Ovary (tissue), 9 donors: ENCODE data around the gene DXO. TPM values are rescaled to one million over a fixed set of nuclear protein-coding genes. Genes with fewer than 3 reads are reported as not detected.

ENCODE experiments used
- DNase-seq, 5 donors: peaks; one replicate each; pipeline ENCODE4 v3.0.0-alpha.2; 2019 to 2020
- H3K27ac ChIP-seq, 2 donors: fragments of 200-600 bp; one replicate each; pipeline versions ENCODE4 v1.5.1 to v1.8.0; 2019 to 2022
- H3K27me3 ChIP-seq: fragments of 200-600 bp; one replicate; pipeline ENCODE4 v1.8.0; 2022
- H3K36me3 ChIP-seq: fragments of 200-600 bp; sonication (generic); one replicate; pipeline ENCODE4 v1.5.1; 2019
- H3K4me1 ChIP-seq: one replicate; pipeline ENCODE4 v1.8.1; 2013; ENCODE audit warnings: mild to moderate bottlenecking, moderate library complexity; ENCODE audit not compliant: insufficient read depth
- H3K4me3 ChIP-seq: fragments of 200-600 bp; sonication (generic); one replicate; pipeline ENCODE4 v1.5.1; 2017
- H3K9me3 ChIP-seq, 2 donors: fragments of 200-600 bp in 1 of 2; sonication (generic) in 1 of 2; one replicate each; pipeline versions ENCODE4 v1.5.1 to v1.8.1; 2013 to 2019; ENCODE audit warnings: mild to moderate bottlenecking in 1 of 2, moderate library complexity in 1 of 2
- CTCF ChIP-seq, 3 donors: fragments of 450-650 bp in 2 of 3; fragments of 200-600 bp in 1 of 3; IDR thresholded peaks; one replicate each; pipeline versions ENCODE4 v1.5.1 to v1.8.0; 2016 to 2022; ENCODE audit warnings: antibody characterized with exemption in 3 of 3, mild to moderate bottlenecking in 1 of 3
- EP300 ChIP-seq: sonication (generic); formaldehyde crosslinking; IDR thresholded peaks from one replicate; pipeline ENCODE4 v1.6.1; 2017; ENCODE audit warnings: antibody characterized with exemption
- POLR2A ChIP-seq: fragments of 450-650 bp; IDR thresholded peaks from one replicate; pipeline ENCODE4 v1.6.1; 2017; ENCODE audit warnings: antibody characterized with exemption, mild to moderate bottlenecking, moderate library complexity
- WGBS, 3 donors: extraction: QIAGEN DNeasy Blood & Tissue Kit in 1 of 3; methylation state at CpG; one replicate each; pipeline versions ENCODE4 v1.1.5 to v1.1.7; 2013 to 2017; 5-methylcytosine and 5-hydroxymethylcytosine counted together
- intact Hi-C, 4 donors: fragments of 100-400 bp; cut with DNase I; formaldehyde crosslinking; loops; one replicate each; pipeline versions ENCODE4 v1.11.0 to v1.15.1; 2022 to 2023
- polyA plus RNA-seq, 2 donors: library from polyadenylated mRNA; stranded (reverse); fragments of 200-250 nt in 1 of 2; fragments of 350-450 nt in 1 of 2; fragmentation: Illumina TruSeq in 1 of 2; extraction: RNeasy Lipid Tissue Mini Kit (QIAGEN cat#74804) in 1 of 2; gene quantifications; one replicate each; pipeline ENCODE4 v1.2.3, GENCODE V29; 2013 to 2014
- total RNA-seq, 7 donors: library from RNA; depleted of rRNA in 2 of 7; stranded (reverse); fragments of >200 nt in 2 of 7; fragmentation: NEBNext Ultra II Directional in 3 of 7; extraction: Animal tissue kit (Norgen Biotek cat#: 25700) in 3 of 7; gene quantifications; one replicate each; pipeline versions ENCODE4 v1.1.0 to v1.2.4, GENCODE V29; 2016 to 2023
- donor health status: DM: no; HTN: no; CAD: no; lungs with moderate emphysema.
- donor health status: DM: no; HTN: no; CAD: no.
- donor health status: Bipolar disorder and iron deficiency.
- donor health status: DM: yes; HTN: yes; CAD: no.
- donor health status: DM: no; HTN: no; CAD: no.
- donor health status: DM: yes; HTN: yes; CAD: no.

DXO gene
- total and polyA plus RNA-seq, 9 donors = 11.7 to 42.8 (median 26.7) TPM

GRCh38 chr6:31966506-31966905, 5.4 kb downstream of the DXO start:
- H3K36me3 ChIP-seq = peaks cover 2% of the 10 kb centered on the region

GRCh38 chr6:31965700-31966099, 6.2 kb downstream of the DXO start:
- Histone ChIP-seq H3K27me3 (no peaks in the 10 kb centered on the region), H3K27ac (no peak overlapping the region), H3K4me3 (no peak overlapping the region), H3K4me1 (no peaks in the 10 kb centered on the region), H3K36me3 (peaks cover 2% of the 10 kb centered on the region), H3K9me3 (no peaks in the 10 kb centered on the region)
- no peak for TF ChIP-seq CTCF (IDR thresholded peaks at IDR 0.05)
- TF ChIP-seq EP300 = no peak
- TF ChIP-seq POLR2A = no peak
- WGBS, 3 donors = 84 to 89% (median 86%) methylated on average over 13 of the region's 13 CpGs
- no peak for DNase-seq
- intact Hi-C loops = loop anchor here in 1 of 4 donors (10.0 kb wide), 1 partner anchor 291 kb away; no protein-coding TSS in a partner anchor

More at GRCh38 chr6:31966506-31966905, 5.4 kb downstream of the DXO start:
- 80 to 90% (median 87%) methylated on average over 7 of the region's 7 CpGs for WGBS, 3 donors
- Histone ChIP-seq H3K27ac (no peak overlapping the region), H3K4me3 (no peak overlapping the region), H3K4me1 (peaks cover 4% of the 10 kb centered on the region), H3K27me3 (no peaks in the 10 kb centered on the region), H3K9me3 (no peaks in the 10 kb centered on the region)
- TF ChIP-seq POLR2A = no peak
- TF ChIP-seq EP300 = no peak
- TF ChIP-seq CTCF (IDR thresholded peaks at IDR 0.05) = no peak
- intact Hi-C loops = loop anchor here in 1 of 4 donors (10.0 kb wide), 1 partner anchor 292 kb away; no protein-coding TSS in a partner anchor
- no peak for DNase-seq

- peaks cover 2% of the 10 kb centered on the region for H3K4me1 ChIP-seq
- no peaks in the 10 kb centered on the region for H3K9me3 ChIP-seq
- WGBS, 3 donors = 91 to 95% (median 94%) methylated on average over 19 of the region's 19 CpGs
- H3K27me3 ChIP-seq = no peaks in the 10 kb centered on the region
- peaks cover 2% of the 10 kb centered on the region for H3K36me3 ChIP-seq
- TF ChIP-seq POLR2A = no peak
- no peak for TF ChIP-seq EP300
- TF ChIP-seq CTCF (IDR thresholded peaks at IDR 0.05) = no peak
- intact Hi-C loops = loop anchor here in 1 of 4 donors (10.0 kb wide), 1 partner anchor 289 kb away; no protein-coding TSS in a partner anchor
- no peak overlapping the region for H3K27ac ChIP-seq
- DNase-seq = no peak
- no peak overlapping the region for H3K4me3 ChIP-seq
These were observed 8.0 kb downstream of the DXO start for GRCh38 chr6:31963921-31964320.

- Histone ChIP-seq H3K27me3 (no peaks in the 10 kb centered on the region), H3K4me1 (peaks cover 7% of the 10 kb centered on the region), H3K27ac (no peak overlapping the region), H3K36me3 (peaks cover 2% of the 10 kb centered on the region), H3K4me3 (no peak overlapping the region), H3K9me3 (no peaks in the 10 kb centered on the region)
- TF ChIP-seq POLR2A (no peak), EP300 (no peak), CTCF (IDR thresholded peaks at IDR 0.05) (no peak)
- intact Hi-C loops = loop anchor here in 1 of 4 donors (10.0 kb wide), 1 partner anchor 287 kb away; no protein-coding TSS in a partner anchor
- WGBS, 3 donors = 92 to 93% (median 93%) methylated on average over 12 of the region's 12 CpGs
- DNase-seq = no peak
These were observed 10.3 kb downstream of the DXO start for GRCh38 chr6:31961616-31962015.
